CD4-positive, alpha-beta T cell treated with Interleukin-10 for 1 hour (primary cell): Measurements from ENCODE around the gene RASA4B.

ENCODE experiments used
- DNase-seq: peaks from one replicate; pipeline ENCODE4 v3.0.0-alpha.2; 2020

Gene RASA4B

DNA sequence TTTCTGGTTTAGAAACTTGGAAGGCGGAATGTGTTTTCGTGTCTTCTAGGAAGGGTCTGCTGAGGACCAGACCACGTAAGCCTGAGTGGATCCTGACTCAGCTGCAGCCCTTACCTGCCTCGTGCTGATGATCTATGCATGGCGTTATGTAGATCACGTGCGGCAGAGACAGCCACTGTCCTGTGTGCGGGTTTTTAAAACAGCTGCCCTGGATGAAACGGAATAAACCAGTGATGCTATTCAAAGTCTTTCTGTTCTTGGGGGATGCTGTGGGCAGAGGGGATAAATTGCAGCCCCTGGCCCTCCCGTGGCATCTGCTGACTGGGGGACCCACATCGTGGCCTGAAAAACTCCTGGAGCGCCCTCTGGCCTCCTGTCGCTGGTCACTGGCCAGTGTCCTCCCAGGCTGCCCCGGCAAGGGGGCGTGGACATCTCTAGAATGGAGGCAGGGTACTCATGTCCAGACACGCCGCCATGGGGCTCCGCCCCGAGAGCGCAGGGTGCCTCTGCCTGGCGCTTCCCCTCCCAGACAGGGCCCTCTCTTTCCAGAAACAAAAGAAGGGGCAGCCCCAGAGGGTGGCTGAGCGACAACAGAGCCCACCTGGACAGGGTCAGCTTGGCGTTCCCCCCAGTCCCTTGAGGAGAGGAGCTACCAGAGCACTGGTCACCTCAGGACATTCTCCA lies 66.1 kb downstream of the RASA4B start:
- DNase-seq = no peak

DNA sequence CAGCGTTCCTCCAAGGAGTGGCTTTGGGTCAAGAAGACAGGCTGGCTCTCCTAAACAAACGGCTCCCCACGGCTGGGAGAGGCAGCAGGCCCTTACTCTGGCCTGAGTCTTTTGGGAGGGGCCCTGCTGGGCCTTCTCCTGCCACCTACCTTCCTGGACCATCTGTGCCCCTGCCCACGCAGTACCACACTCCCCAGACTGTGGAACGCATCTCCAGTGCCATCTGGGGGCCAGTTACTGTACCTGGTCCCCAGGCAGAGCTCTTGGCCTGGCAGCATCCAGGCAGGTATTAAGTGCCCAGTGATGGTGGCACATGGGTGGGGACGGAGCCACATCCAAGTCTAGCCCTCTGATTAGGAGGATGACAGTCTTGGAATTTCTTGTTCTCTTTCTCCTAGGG lies 67.3 kb downstream of the RASA4B start:
- peak; percentile 67 for DNase-seq

DNA sequence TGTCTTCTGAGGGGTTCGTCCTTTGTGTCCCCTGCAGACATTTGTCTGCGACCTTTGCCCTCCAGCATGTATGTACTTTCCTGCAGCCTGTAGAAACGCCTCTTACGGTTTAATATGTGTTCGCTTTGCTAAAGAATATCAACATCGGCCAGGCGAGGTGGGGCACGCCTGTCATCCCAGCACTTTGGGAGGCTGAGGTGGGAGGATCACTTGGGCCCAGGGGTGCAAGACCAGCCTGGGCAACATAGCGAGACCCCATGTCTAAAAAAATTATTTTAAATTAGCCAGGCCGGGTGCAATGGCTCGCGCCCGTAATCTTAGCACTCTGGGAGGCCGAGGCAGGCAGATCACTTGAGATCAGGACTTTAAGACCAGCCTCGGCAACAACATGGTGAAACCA lies 68.4 kb downstream of the RASA4B start:
- DNase-seq = no peak

DNA sequence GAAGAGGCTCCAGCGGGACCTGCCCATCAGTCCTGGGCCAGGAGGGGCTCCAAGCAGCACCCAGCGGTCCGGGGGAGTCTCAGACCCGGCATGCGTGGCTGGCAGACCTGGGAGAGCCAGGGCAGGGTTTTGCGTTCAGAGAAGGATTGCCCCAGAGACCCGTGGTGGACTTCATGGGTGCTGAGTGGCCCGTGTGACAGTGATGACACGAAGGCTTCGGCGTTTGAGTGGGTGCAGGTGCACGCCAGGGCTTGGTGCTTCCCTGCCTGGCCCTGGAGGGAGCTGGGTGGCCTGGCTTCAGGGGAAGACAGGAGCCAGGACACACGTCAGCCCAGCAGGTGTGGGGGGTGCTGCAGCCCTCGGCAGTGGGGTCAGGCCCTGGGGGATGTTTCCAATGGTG lies 70.3 kb downstream of the RASA4B start:
- DNase-seq = no peak

DNA sequence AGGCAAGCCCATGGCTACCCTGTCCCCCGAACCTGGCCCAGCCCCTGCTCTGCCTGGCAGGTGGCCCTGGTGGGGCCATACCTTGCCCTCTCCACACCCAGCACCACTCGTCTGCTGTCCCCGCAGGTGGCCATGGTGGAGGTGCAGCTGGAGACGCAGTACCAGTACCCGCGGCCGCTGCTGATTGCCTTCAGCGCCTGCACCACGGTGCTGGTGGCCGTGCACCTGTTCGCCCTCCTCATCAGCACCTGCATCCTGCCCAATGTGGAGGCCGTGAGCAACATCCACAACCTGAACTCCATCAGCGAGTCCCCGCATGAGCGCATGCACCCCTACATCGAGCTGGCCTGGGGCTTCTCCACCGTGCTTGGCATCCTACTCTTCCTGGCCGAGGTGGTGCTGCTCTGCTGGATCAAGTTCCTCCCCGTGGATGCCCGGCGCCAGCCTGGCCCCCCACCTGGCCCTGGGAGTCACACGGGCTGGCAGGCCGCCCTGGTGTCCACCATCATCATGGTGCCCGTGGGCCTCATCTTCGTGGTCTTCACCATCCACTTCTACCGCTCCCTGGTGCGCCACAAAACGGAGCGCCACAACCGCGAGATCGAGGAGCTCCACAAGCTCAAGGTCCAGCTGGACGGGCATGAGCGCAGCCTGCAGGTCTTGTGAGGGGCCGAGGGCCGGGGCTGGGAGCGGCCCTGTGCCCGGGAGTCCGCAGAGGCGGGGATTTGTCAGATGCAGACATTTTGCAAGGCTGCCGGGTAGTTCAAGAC lies 71.0 kb downstream of the RASA4B start:
- no peak for DNase-seq

DNA sequence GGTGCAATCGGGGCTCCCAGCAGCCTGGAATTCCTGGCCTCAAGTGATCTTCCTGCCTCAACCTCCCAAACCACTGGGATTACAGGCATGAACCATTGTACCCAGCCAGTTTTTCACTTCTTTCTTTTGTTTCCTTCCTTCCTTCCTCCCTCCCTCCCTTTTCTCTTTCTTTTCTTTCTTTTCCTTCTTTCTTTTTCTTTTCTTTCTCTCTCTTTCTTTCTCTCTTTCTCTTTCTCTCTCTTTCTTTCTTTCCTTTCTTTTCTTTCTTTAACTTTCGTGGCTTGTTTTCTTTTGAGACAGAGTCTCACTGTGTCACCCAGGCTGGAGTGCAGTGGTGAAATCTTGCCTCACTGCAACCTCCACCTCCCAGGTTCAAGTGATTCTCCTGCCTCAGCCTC lies 71.9 kb downstream of the RASA4B start:
- DNase-seq = no peak

DNA sequence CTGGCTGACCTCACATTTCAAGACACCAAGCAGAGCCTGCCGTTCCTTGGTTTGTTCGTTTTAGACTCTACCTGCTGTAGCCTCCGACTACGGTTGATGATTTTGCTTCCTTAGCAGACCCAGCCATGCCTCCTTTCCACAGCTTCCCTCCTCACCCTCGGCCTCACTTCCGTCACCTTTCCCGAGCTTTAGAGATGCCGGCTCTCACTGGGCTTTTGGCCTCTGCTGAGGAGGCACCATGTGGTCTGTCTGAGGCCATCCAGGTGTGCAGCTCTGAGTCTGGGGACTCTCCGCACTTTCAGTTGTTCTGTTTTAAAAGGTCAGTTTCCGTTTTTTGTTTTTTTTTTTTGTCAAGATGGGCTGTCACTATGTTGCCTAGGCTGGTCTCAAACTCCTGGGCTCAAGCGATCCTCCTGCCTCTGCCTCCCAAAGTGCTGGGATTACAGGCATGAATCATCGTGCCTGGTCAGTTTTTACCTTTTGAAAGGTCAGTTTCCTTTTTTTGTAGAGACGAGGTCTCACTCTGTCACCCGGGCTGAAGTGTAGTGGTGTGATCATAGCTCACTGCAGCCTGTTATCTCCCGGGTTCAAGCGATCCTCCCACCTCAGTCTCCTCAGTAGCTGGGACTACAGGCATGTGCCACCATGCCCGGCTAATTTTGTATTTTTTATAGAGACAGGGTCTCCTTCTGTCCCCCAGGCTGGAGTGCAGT lies 72.5 kb downstream of the RASA4B start:
- DNase-seq = no peak

DNA sequence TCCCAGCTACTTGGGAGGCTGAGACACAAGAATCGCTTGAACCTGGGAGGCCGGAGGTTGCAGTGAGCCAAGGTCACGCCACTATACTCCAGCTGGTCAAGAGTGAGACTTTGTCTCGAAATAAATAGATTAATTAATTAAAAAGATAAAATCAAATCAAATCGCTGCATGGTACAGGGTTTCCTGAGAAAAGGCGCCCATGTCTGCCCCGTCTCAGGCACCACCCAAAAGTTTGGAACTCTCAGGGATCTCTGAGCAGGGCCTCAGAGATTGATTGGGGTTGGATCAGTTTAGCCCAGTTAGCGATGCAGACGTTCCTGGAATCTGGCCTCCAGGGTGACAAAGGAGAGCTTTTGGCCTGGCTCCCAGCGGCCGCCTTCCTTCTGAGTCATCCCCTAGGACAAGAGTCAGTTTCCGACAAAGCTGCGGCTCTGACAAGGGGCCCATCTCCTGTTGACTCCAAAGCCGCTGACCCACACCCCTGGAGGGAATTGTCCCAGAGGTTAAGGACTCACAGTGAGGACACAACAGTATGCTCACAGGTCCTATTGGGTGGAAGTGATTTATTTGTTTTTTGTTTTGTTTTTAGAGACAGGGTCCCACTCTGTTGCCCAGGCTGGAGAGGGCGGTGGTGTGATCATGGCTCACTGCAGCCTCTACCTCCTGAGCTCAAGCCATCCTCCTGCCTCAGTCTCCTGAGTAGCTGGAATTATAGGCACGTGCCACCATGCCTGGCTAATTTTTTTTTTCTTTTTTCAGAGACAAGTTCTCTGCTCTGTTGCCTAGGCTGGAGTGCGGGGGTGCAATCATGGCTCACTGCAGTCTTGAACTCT lies 77.4 kb downstream of the RASA4B start:
- DNase-seq = no peak

DNA sequence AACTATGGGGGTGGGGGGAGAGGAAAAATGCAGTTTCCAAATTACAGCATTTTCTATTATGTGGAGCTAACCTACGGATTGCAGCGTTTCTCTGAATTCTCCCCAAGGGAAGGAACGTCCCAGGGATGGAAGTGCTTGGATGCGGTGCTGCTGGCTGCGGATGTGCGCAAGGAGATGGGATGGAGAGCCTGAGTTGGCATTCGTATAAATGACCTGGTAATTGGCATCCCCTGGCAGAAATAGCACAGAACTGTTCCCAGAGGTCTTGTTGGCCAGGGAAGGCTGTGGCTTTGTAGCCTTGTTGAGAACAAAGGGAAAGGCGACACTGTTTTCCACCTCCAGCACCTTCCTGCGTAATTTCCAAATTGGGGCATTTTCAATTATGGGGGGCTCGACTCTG lies 81.5 kb downstream of the RASA4B start:
- no peak for DNase-seq

DNA sequence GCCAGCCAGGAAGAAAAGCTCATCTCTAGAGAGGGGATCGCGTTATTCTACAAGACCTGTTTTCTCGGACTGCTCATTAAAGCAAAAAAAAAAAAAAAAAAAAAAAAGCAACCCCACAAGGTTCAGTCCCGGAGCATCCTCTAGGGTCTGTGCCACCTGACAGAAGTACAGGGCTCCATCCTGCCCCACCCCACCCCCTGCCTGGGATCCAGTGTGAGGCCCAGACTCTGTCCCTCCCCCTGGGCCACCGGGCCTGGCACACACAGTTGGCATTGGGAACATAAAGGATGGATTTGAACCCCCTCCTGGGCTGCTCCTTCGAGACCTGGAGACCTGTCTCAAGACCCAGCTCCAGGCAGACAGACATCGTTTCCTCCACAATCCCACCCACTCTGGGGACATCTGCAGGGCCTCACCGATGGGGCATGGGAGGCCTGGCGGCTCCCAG lies 83.5 kb downstream of the RASA4B start:
- peak; percentile 32 for DNase-seq

DNA sequence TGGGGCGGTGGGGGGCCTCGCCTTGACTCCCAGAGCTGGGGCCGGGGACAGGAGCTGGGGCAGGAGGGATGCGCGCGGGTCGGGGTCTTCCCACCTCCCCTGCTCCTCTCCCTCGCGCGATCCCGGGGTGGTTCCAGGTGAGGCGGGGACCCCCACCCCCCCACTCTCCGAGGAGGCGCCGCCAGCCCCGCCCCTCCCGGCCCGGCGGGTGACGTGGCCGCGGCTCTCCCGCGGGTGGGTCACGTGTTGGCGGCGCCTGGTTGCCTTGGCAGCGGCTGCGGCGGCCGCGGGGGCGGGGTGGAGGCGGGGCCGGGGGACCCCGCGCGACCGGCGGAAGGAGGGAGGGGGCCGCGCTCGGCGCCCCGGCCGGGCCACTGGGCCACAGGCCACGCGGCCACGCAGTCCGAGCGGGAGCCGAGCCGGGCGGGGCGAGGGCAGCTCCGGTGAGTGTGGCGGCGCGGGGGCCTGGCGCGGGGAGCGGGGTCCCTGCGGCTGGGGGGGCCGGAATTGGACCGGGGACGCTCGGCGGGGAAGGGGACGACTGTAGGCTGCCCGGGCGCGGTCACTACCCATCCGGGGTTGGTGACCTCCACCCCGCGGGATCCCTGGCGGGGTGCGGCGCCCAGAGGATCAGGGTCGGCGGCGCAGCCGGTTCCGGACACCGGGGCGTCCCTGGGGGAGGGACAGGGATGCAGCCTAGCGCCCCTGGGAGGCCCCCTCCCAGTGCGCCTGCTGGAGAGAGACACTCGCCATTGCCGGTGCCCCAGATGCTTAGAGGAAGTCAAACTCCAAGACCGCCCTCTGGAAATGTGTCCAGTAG lies 84.1 kb downstream of the RASA4B start, which contains the start of gene ORAI2:
Gene ORAI2, plus strand, starts transcription at position 357 of the 820 bp plus-strand sequence. CDS start 5,382 bp downstream, outside the sequence.
- peak; percentile 90 for DNase-seq
